Activated CD8-positive, alpha-beta memory T cell treated with anti-CD3 and anti-CD28 coated beads, Interleukin-2, amount 50 U/mL, for 4 hours (primary cell): ENCODE results near the gene C10orf105.

ENCODE experiments used
- DNase-seq: peaks from one replicate; pipeline ENCODE4 v3.0.0-alpha.2; 2020

Gene C10orf105

DNA sequence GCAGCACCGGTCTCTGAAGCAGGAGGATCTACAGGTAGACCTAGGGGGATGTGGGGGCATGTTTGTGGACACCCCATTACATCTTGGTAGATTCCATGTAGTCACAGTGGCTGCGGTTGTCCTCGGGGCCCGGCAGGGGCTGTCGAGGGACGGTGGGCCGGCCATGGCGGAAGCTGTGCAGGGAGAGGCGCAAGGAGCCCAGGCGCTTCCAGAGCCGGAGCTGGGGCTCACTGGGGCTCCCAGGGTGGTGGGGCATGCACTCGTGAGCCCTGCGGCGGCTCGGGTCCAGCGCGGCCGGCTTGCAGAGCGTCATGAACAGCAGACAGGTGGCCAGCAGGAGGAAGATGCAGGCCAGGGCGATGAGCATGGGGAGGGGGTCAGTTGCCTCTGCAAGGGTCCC is 3.7 kb downstream of the C10orf105 start:
- no peak for DNase-seq

DNA sequence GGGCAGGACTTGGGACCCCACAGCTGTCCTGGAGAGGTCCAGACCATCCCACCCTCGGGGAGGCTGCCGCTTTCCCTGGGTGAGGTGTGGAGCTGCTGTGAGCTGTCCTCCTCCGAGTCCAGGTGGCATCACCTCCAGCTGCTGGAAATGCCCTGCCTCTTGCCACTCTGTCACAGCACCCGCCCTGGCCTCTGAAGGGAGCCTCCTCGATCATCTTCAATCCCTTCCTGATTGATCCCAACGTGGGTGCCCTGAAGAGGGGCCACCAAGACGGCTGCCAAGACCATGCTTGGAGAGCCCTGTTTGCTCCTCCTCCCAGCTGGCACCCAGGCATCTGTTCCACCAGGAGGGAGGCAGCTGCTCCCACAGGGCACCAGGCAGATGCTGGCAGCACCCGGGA is 4.6 kb downstream of the C10orf105 start:
- DNase-seq = no peak

DNA sequence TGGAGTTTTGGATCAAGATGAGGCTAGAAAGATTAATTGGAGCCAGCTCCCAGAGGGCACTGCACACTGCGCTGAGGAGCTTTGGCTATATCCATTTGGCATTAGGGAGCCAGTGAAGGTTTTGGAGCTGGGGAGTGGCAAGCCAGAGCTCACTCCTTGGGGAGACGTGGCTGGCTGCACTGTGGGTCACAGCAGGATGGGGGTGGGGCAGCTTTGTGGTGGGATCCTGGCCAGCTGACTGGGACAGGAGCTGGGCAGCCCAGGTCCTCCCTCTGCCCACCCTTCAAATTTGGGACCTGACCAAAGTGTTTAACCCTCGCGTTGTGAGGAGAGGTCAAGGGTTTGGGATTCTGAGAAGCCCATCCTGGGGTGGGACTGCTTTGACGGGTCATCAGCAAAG is 5.0 kb downstream of the C10orf105 start:
- DNase-seq = no peak

DNA sequence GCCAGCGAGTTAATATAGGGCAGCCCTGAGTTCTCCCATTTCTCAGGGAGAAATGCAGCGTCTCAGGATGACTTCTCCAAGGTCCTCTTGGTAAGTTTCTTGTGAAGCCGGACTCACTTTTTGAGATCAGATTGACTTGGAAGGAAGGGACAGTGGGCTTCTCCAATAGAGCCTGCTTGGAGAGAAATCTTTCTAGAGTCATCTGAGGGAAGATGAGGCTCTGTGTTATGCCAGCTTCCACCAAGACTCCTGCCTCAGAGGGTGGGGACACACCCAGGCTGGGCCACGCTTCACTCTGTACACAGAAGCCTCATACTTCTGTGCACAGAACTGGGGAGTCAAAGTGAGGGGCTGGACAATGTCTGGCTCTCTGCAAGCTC is 5.6 kb downstream of the C10orf105 start:
- DNase-seq = no peak

DNA sequence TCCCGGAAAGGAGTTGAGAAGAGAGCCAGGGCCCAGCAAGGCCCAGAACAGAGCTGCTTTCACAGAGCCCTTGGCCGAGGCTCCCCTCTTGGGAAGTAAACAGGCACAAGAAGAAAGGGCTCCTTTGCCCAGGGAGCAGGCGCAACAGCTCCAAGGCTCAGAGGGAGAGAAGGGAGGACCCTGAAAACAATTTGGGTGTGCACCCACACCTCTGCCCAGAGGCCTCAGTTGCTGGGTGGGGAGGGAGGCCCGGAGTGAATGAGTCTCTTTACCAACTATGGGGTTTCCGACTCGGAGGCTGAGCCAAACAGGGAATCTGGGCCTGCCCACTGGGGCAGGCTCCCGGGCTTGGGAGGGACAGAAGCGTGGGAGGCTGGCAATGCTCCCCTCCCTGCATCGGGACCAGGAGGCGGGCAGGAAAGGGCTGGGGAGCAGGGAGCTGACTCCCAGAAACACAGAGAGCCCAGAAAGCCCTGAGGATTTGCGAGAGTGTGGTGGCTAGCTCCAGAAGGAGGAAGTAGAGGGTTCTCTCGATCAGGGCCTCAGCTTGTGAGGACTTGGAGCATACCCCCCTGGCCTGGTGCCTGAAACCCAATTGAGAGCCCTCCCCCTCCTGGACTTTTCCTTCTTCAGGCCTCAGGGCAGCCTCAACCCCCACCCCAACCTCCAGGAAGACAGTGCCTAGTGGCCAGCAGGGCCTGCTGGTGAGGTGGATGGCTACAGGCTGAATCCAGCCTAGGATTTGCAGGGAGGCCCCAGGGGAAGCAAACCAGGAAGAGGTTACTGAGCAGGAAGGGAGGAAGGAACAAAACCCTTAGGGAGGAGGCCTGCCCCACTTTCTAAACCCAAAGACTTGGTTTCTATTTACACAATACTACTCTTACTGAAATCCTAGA is 6.2 kb downstream of the C10orf105 start:
- no peak for DNase-seq

- no peak for DNase-seq
Measured at GRCh38 chr10:71712572-71713134, 6.9 kb downstream of the C10orf105 start.

- DNase-seq = no peak
Measured at GRCh38 chr10:71712170-71712569, 7.4 kb downstream of the C10orf105 start.

- DNase-seq = no peak
Measured at GRCh38 chr10:71711052-71711623, 8.4 kb downstream of the C10orf105 start.

GRCh38 chr10:71710519-71710918 is 9.1 kb downstream of the C10orf105 start:
- DNase-seq = no peak

DNA sequence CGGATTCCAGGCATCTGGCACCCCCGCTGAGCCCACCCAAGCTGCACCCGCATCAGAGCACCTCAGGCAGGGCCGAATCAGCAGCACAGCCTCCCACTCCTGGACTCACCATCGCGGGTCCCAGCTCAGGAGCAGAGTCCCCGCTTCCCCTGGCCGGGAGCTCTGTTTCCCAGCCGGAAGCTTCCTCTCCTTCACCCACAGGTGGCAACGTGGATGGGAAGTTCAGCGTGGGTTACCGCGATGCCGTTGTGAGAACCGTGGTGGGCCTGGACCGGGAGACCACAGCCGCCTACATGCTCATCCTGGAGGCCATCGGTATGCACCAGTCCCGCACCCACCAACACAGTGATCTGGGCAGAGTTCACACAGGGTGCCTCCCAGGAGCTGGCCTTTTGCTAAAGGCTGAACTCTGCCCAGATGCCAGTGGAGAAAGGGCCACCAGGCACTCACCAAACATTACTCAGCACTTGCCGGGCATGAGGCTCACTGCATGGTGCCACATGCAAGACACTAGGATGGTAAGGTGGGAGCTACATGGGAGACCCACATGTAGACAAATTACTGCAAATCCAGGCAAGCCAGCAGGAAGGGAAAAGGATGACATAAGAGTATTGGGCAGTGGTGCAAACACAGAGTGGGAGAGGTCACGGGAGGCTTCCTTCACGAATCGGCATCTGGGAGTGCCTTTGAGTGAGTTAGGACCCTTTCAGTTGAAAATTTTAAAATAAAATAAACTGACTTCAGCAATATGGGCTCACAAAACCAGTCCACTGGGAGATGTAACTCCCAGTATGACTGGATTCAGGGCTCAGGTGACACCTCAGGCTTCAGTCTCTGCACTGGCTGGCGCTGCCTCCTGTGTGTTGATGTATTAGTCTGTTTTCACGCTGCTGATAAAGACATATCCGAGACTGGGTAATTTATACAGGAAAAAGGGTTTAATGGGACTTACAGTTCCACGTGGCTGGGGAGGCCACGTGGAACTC is 10.4 kb downstream of the C10orf105 start:
- DNase-seq = no peak

DNA sequence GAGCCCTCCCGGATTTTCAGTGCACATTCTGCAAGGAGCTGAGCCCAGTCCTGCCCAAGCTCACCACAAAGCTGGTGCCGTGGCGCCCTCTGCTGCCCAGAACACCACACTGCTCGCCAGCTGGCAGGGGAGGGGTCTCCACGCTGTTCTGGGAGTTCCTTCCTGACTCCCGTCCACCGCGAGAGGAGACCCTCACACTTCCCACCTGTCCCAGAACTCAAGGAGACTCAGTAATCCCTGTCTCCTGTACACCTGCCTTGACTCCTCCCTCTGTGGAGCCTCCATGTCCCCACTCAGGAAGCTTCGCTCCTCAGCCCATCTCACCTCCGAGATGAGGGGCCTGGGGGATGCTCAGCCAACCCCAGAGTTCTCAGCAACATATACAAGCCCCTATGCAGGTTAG is 11.3 kb downstream of the C10orf105 start:
- DNase-seq = peak; percentile 73

- no peak for DNase-seq
Measured at GRCh38 chr10:71707240-71707789, 12.3 kb downstream of the C10orf105 start.

GRCh38 chr10:71706216-71707121 is 13.1 kb downstream of the C10orf105 start:
- DNase-seq = no peak

GRCh38 chr10:71705582-71705981 is 14.0 kb downstream of the C10orf105 start:
- no peak for DNase-seq

DNA sequence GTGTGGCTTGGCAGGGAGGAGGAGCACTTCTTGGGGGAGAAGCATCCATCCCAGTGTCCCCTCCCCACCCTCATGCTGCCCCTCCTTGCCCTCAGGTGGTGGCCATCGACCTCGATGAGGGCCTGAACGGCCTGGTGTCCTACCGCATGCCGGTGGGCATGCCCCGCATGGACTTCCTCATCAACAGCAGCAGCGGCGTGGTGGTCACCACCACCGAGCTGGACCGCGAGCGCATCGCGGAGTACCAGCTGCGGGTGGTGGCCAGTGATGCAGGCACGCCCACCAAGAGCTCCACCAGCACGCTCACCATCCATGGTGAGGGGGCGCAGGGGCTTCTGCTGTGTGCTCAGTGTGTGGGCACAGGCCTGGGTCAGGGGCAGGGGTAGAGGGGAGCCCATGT is 14.8 kb downstream of the C10orf105 start:
- DNase-seq = no peak

DNA sequence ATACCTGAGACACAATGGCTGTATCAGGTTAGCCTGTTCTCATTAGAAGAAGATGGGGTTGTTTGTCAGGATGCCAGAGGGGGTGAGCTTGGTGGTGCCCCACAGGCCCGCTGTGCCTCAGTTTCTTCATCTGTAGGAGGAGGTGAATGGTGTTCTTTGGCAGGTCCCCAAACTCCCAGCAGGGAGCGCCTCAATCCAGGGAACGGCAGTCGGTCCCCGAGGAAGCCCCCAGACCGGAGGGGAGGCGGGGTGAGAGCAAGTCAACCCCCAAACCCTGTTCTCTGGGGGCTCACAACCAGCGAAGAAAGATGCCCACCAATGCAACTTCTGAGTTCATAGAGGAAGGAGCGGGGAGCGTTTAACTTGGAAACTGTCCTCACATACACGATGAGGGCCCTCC is 16.0 kb downstream of the C10orf105 start:
- DNase-seq = no peak

- DNase-seq = no peak
Measured at GRCh38 chr10:71701496-71702132, 18.0 kb downstream of the C10orf105 start.

GRCh38 chr10:71700731-71701368 is 18.7 kb downstream of the C10orf105 start:
- no peak for DNase-seq

DNA sequence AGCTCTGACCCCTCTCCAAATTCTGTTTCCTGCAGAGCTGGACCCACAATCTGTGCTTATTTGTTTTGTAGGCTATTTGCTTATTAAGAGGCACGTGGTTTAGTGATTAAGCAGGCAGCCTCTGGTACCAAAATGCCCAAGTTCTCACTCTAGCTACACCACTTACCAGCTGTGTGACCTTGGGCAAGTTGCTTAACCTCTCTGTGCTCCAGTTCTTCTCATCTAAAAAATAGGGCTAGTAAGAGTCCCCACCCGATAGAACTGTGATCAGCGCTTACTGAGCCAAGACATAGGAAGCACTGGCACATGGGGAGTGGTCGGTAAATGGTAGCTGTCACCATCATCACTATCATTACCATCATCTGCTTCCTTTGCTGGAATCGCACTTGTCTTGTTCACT is 20.8 kb downstream of the C10orf105 start:
- no peak for DNase-seq

- peak; percentile 73 for DNase-seq
Measured at GRCh38 chr10:71697938-71698709, 21.5 kb downstream of the C10orf105 start.
